K562 (cell line): ENCODE results near the gene STK25. TPM values are rescaled to one million over a fixed set of nuclear protein-coding genes. Genes with fewer than 3 reads are reported as not detected.

Source experiments
- ATAC-seq: fragments of 200-7000 bp; cut with Tn5 transposase; 3 replicates; pipeline ENCODE4 v1.9.1; 2020; ENCODE audit warnings: moderate library complexity
- BruUV-seq: library from RNA; stranded (reverse); fragments of 400-500 nt; replicated peaks from 2 replicates; lab custom pipeline; 2021; lab: Mats Ljungman, UMichigan
- CTCF ChIA-PET: fragments of 300-600 bp; formaldehyde crosslinking; extraction: SDS; loops from one replicate; lab custom pipeline; 2021; ENCODE audit warnings: low intra/inter-chr PET ratio; lab: Yijun Ruan, JAX
- POLR2A ChIA-PET: fragments of 300-600, 350-650 bp; sonication (Branson Sonifier 250); formaldehyde crosslinking; extraction: SDS; loops from one replicate; lab custom pipeline; 2021; ENCODE audit warnings: antibody characterized with exemption, inconsistent platforms; lab: Yijun Ruan, JAX
- DNase-seq, 4 experiments: peaks; one replicate each; pipeline versions ENCODE4 v3.0.0 to v3.0.0-alpha.2; 2011 to 2018; ENCODE audit warnings: low spot score in 3 of 4, mixed read lengths in 3 of 4; ENCODE audit errors: extremely low read depth in 1 of 4
- FAIRE-seq: peaks from 2 replicates; lab custom pipeline; 2011; peaks lifted over from hg19 to GRCh38; lab: Jason Lieb, UNC
- H2AFZ ChIP-seq: 2 replicates; pipeline ENCODE4 v1.6.0; 2011; ENCODE audit warnings: low read depth, low read length, control low read depth, inconsistent platforms
- H3K27ac ChIP-seq: fragments of 200-600 bp; 3 replicates; pipeline ENCODE4 v1.8.0; 2011; ENCODE audit warnings: low read depth, mild to moderate bottlenecking, control low read depth, inconsistent platforms, low read length, moderate library complexity, mixed read lengths; ENCODE audit errors: extremely low read depth
- H3K27me3 ChIP-seq, 2 experiments: fragments of 300-600 bp in 1 of 2; 2 replicates in 1 of 2; 3 replicates in 1 of 2; pipeline versions ENCODE4 v1.6.0 to v1.8.0; 2011; ENCODE audit warnings: inconsistent platforms in 2 of 2, low read length in 2 of 2, mild to moderate bottlenecking in 1 of 2, mixed read lengths in 1 of 2, moderate library complexity in 1 of 2; ENCODE audit not compliant: control insufficient read depth in 2 of 2, insufficient read depth in 2 of 2
- H3K36me3 ChIP-seq: fragments of 300-600 bp; 3 replicates; pipeline ENCODE4 v1.8.0; 2011; ENCODE audit warnings: mild to moderate bottlenecking, low read length, inconsistent platforms; ENCODE audit not compliant: control insufficient read depth, insufficient read depth
- H3K4me1 ChIP-seq, 2 experiments: fragments of 200-600 bp in 1 of 2; replicated peaks in 1 of 2; 2 replicates in 1 of 2; 3 replicates in 1 of 2; pipeline versions ENCODE4 v1.5.1 to v1.8.0; 2011; ENCODE audit warnings: inconsistent platforms in 2 of 2, low read length in 2 of 2, mild to moderate bottlenecking in 1 of 2, mixed read lengths in 1 of 2, moderate library complexity in 1 of 2; ENCODE audit not compliant: control insufficient read depth in 2 of 2, insufficient read depth in 2 of 2
- H3K4me2 ChIP-seq: 2 replicates; pipeline ENCODE4 v1.6.1; 2011; ENCODE audit warnings: low read length, control low read depth, inconsistent platforms, mixed read lengths; ENCODE audit not compliant: insufficient read depth
- H3K4me3 ChIP-seq: fragments of 200-600 bp; sonication (generic), shearing (Covaris generic); 2 replicates; pipeline ENCODE4 v1.5.1; 2016; ENCODE audit warnings: control low read depth, inconsistent platforms
- H3K79me2 ChIP-seq: fragments of 200-600 bp; 3 replicates; pipeline ENCODE4 v1.8.0; 2011; ENCODE audit warnings: low read length, inconsistent platforms; ENCODE audit not compliant: control insufficient read depth, insufficient read depth
- H3K9ac ChIP-seq, 2 experiments: 2 replicates each; pipeline versions ENCODE4 v1.6.0 to v1.6.1; 2011; ENCODE audit warnings: low read depth in 2 of 2, low read length in 2 of 2, control low read depth in 1 of 2, inconsistent platforms in 1 of 2, mild to moderate bottlenecking in 1 of 2, mixed read lengths in 1 of 2; ENCODE audit not compliant: insufficient read depth in 1 of 2
- H3K9me1 ChIP-seq: one replicate; pipeline ENCODE4 v1.6.0; 2011; ENCODE audit warnings: inconsistent platforms, mild to moderate bottlenecking, low read length, moderate library complexity; ENCODE audit not compliant: control insufficient read depth, insufficient read depth
- H3K9me3 ChIP-seq: replicated peaks from 2 replicates; pipeline ENCODE4 v1.5.1; 2011; ENCODE audit warnings: low read depth, low read length, inconsistent platforms; ENCODE audit not compliant: control insufficient read depth, insufficient read depth
- H4K20me1 ChIP-seq: replicated peaks from 2 replicates; pipeline ENCODE4 v1.6.1; 2011; ENCODE audit warnings: low read length, inconsistent platforms, mixed read lengths; ENCODE audit not compliant: control insufficient read depth, insufficient read depth
- CBX2 ChIP-seq: fragments of 200-600 bp; sonication (generic); IDR thresholded peaks from one replicate; pipeline ENCODE4 v1.6.1; 2012; ENCODE audit warnings: mild to moderate bottlenecking, low read length, inconsistent platforms; ENCODE audit not compliant: insufficient read depth, poor library complexity, severe bottlenecking
- CREB3 ChIP-seq: fragments of 450-650 bp; conservative IDR thresholded peaks from 2 replicates; pipeline ENCODE4 v1.6.1; 2016; ENCODE audit warnings: missing genetic modification characterization, low read depth, mild to moderate bottlenecking, missing compliant biosample characterization, moderate library complexity
- NR2C1 ChIP-seq, 2 experiments: fragments of 450-650 bp; IDR thresholded peaks; 2 replicates each; pipeline ENCODE4 v1.6.1; 2017; ENCODE audit warnings: mild to moderate bottlenecking in 2 of 2, antibody characterized with exemption in 1 of 2, inconsistent platforms in 1 of 2, missing compliant biosample characterization in 1 of 2, missing genetic modification characterization in 1 of 2
- SIN3A ChIP-seq, 2 experiments: fragments of 150-350 bp in 1 of 2; IDR thresholded peaks; 2 replicates each; pipeline ENCODE4 v1.6.1; 2011 to 2016; ENCODE audit warnings: borderline replicate concordance in 2 of 2, low read depth in 2 of 2, low read length in 2 of 2, mild to moderate bottlenecking in 2 of 2, moderate library complexity in 2 of 2; ENCODE audit not compliant: control insufficient read depth in 1 of 2
- TEAD1 ChIP-seq, 2 experiments: fragments of 450-650 bp in 1 of 2; sonication (generic) in 1 of 2; formaldehyde crosslinking; IDR thresholded peaks; 2 replicates each; pipeline versions ENCODE4 v1.4.0 to v1.8.0; 2020 to 2022; ENCODE audit warnings: mild to moderate bottlenecking in 2 of 2, missing genetic modification reagents in 1 of 2
- ZBTB26 ChIP-seq: fragments of 450-650 bp; formaldehyde crosslinking; IDR thresholded peaks from 2 replicates; pipeline ENCODE4 v1.4.0; 2022; ENCODE audit warnings: missing genetic modification characterization
- ZBTB7A ChIP-seq: IDR thresholded peaks from 2 replicates; pipeline ENCODE4 v1.6.1; 2011; ENCODE audit warnings: low read depth, mild to moderate bottlenecking, low read length, moderate library complexity, borderline replicate concordance; ENCODE audit not compliant: control insufficient read depth
- ZMIZ1 ChIP-seq, 2 experiments: fragments of 150-350 bp in 1 of 2; IDR thresholded peaks; 2 replicates each; pipeline ENCODE4 v1.6.1; 2012 to 2016; ENCODE audit warnings: low read depth in 2 of 2, low read length in 2 of 2, mild to moderate bottlenecking in 1 of 2, moderate library complexity in 1 of 2
- WGBS: fragments of 100-300 bp; shearing (Covaris generic); methylation state at CpG from one replicate; pipeline ENCODE4 v1.1.6; 2016; ENCODE audit warnings: low coverage, mixed read lengths; ENCODE audit not compliant: insufficient coverage; ENCODE audit errors: missing lambda C conversion rate; 5-methylcytosine and 5-hydroxymethylcytosine counted together
- in situ Hi-C: fragments of 300-500 bp; cut with MboI; formaldehyde crosslinking; loops from 4 replicates; pipeline ENCODE4 v1.15.0; 2018; ENCODE audit warnings: inconsistent platforms, mixed read lengths
- intact Hi-C: fragments of 100-400 bp; cut with micrococcal nuclease; formaldehyde crosslinking; loops from 2 replicates; pipeline ENCODE4 v1.14.2; 2022
- polyA plus RNA-seq, 8 experiments: library from polyadenylated mRNA; depleted of rRNA in 4 of 8; stranded (reverse) in 5 of 8; unstranded in 3 of 8; fragments of >200 nt; fragmentation: Nextera tagmentation in 2 of 8; fragmentation: Illumina TruSeq in 1 of 8; extraction: Ambion mirVana in 2 of 8; extraction: Trizol in 1 of 8; gene quantifications; 2 replicates each; pipeline versions ENCODE4 v1.2.1 to v1.2.3, GENCODE V29; 2011 to 2014; ENCODE audit warnings: inconsistent platforms in 1 of 8, missing spikeins in 1 of 8
- total RNA-seq, 7 experiments: library from RNA; depleted of rRNA in 6 of 7; stranded (reverse); fragments of >200 nt in 6 of 7; fragmentation: Illumina TruSeq in 2 of 7; extraction: Trizol in 2 of 7; gene quantifications; 2 replicates each; pipeline versions ENCODE4 v1.2.1 to v1.2.3, GENCODE V29; 2011 to 2021; ENCODE audit warnings: low replicate concordance in 1 of 7
- TF ChIP-seq, protein P1 (sequence below): sonication (generic); formaldehyde crosslinking; IDR thresholded peaks from 2 replicates; pipeline ENCODE4 v1.8.0; 2022; ENCODE audit warnings: mild to moderate bottlenecking, low read depth, missing genetic modification reagents
- TF ChIP-seq, protein P2 (sequence below): sonication (generic); formaldehyde crosslinking; IDR thresholded peaks from 2 replicates; pipeline ENCODE4 v1.9.0; 2022; ENCODE audit warnings: mild to moderate bottlenecking, missing genetic modification reagents

The STK25 gene
- total and polyA plus RNA-seq, 9 of the 15 experiments (the other 6 are each of a cell fraction or from before 2014, with no cell fraction given), result 5.4 to 177 (median 116) TPM

- Histone ChIP-seq H3K27ac (no peak overlapping the region), H3K9me3 (no peaks in the 10 kb centered on the region), H2AFZ (no peak overlapping the region), H3K36me3 (no peaks in the 10 kb centered on the region), H3K4me3 (no peak overlapping the region), H3K9ac (peak overlapping the region in 1 of 2 experiments; percentile 27; a peak in 1 of 4 replicates), H3K4me2 (no peak overlapping the region), H3K4me1 (peaks cover 27 to 53% of the 10 kb centered on the region in 2 experiments), H4K20me1 (no peaks in the 10 kb centered on the region), H3K27me3 (peaks cover 0 to 19% of the 10 kb centered on the region in 2 experiments; a peak in 2 of 5 replicates), H3K9me1 (no peaks in the 10 kb centered on the region), H3K79me2 (no peaks in the 10 kb centered on the region)
- intact Hi-C loops (no loop called here), in situ Hi-C loops (no loop called here)
- BruUV-seq, result no TSS peak
- DNase-seq, result peak in 1 of 4 experiments; percentile 33
- no peak for FAIRE-seq
- ATAC-seq, result no peak
- 29% methylated on average over 13 of the region's 25 CpGs for WGBS
- ChIA-PET CTCF (no interaction called here), POLR2A (no interaction called here)
- TF ChIP-seq ZMIZ1 (IDR thresholded peaks at IDR 0.05; ENCODE audit: low read depth in 2 of 2, low read length in 2 of 2), result no peak
- no peak for TF ChIP-seq SIN3A (IDR thresholded peaks at IDR 0.05; ENCODE audit: borderline replicate concordance in 2 of 2, control insufficient read depth in 1 of 2, low read depth in 2 of 2, low read length in 2 of 2)
- TF ChIP-seq CBX2, result no peak
- TF ChIP-seq, protein P1, sequence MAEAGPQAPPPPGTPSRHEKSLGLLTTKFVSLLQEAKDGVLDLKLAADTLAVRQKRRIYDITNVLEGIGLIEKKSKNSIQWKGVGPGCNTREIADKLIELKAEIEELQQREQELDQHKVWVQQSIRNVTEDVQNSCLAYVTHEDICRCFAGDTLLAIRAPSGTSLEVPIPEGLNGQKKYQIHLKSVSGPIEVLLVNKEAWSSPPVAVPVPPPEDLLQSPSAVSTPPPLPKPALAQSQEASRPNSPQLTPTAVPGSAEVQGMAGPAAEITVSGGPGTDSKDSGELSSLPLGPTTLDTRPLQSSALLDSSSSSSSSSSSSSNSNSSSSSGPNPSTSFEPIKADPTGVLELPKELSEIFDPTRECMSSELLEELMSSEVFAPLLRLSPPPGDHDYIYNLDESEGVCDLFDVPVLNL (CRISPR knock-in tag), result peak; percentile 82; the same call in 1 of the 2 replicates
- 0 out of 2 replicates have a peak, but pooled peaks have one; percentile 48 for TF ChIP-seq CREB3 (tag)
- TF ChIP-seq, protein P2, sequence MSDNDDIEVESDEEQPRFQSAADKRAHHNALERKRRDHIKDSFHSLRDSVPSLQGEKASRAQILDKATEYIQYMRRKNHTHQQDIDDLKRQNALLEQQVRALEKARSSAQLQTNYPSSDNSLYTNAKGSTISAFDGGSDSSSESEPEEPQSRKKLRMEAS (CRISPR knock-in tag), result peak; percentile 69
- no peak for TF ChIP-seq NR2C1 (IDR thresholded peaks at IDR 0.05)
- peak; percentile 54; the same call in 1 of the 2 replicates for TF ChIP-seq NR2C1 (tag; IDR thresholded peaks at IDR 0.05)
- no peak for TF ChIP-seq ZBTB26 (CRISPR knock-in tag)
- TF ChIP-seq ZBTB7A, result no peak
- no peak for TF ChIP-seq TEAD1 (CRISPR knock-in tag; IDR thresholded peaks at IDR 0.05)
Measured at GRCh38 chr2:241546771-241547498, 38.6 kb upstream of the STK25 start.
